ENCODE measurements around the gene CHD6.

The CHD6 gene

GRCh38 chr20:41619360-41620100 lies 1.4 kb upstream of the CHD6 start:
- DNase-seq = no peak

- no peak for DNase-seq
These were observed 682 bp upstream of the CHD6 start for GRCh38 chr20:41618807-41619311.

- DNase-seq = peak; percentile 31
These were observed 897 bp downstream of the CHD6 start for GRCh38 chr20:41617059-41617901.

GRCh38 chr20:41616228-41616627 lies 1.9 kb downstream of the CHD6 start:
- DNase-seq = no peak

- peak; percentile 36 for DNase-seq
These were observed 2.5 kb downstream of the CHD6 start for GRCh38 chr20:41615676-41616075.

DNA sequence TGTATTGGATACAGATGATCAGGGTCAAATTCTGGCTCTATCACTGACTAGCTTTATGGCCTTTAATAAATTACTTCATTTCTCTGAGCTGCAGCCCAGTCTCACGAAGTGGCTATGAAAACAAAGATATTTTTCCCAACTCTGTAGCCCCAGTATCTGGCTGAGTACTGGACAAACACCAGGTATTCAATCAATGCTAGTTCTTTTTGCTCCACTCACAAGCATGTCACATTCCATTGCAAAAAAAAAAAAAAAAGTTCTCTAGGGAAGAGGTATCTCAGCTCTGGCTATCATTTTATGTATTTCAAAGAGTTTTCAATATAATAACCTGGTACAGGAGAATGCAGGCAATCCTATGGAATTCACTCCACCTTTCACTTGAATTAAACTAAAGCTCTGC lies 3.1 kb downstream of the CHD6 start:
- DNase-seq = no peak

DNA sequence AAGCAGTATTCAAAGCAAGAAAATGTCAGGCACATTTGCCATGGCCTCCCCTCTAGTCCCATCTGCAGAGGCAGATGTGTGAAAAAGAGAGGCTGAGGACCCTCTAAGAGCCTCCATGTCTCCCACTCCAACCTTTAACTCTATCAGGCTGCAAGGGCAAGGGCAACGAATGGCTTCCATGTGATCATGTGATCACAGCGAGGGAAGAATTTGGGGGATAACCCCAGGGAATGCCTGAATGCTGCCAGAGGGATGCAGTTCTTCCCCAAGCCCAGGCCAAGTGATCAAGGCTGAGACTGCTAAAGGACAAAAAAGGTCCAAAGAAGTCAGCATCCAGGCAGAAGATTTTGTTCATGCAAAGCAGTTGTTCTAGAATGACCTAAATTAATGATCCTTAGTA lies 4.9 kb downstream of the CHD6 start:
- no peak for DNase-seq

- no peak for DNase-seq
These were observed 8.7 kb downstream of the CHD6 start for GRCh38 chr20:41609474-41609873.

DNA sequence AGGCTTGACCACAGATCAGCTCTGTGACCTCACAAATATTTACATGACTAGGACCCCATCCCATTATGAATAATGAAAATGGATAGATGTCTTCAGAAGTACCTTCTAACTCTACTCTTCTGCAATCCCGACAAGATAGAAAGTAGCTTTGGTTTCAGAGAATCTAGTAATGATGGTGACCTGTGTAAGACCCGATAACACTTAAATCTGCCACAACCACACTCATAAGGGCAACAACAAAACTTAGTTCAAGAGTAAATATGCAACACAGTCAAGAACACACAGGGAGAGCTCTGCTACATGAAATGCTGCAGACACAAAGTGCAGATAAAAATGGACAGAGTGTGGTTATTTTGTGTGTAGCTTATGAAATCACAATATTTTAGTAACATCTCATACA lies 9.6 kb downstream of the CHD6 start:
- DNase-seq = no peak

GRCh38 chr20:41607791-41608190 lies 10.4 kb downstream of the CHD6 start:
- DNase-seq = no peak

GRCh38 chr20:41604002-41604401 lies 14.2 kb downstream of the CHD6 start:
- DNase-seq = no peak

DNA sequence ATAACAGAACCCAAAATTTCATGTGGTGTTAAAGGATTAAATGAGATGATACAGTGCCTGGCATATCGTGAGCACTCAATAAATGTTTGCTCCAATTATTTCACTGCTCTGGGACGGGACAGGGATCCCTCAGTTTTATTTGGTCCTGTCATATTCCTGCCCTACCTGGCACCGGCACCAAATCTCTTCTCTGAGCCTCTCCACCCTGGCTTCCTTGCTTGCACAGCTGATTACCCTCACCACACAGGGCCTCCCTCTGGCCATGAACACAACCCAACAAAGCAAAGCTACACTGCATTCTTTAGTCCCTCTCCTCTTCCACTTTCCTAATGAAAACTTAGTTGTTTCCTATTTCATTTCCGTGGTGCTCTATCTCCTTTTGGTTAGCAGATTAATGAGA lies 16.4 kb downstream of the CHD6 start:
- no peak for DNase-seq

DNA sequence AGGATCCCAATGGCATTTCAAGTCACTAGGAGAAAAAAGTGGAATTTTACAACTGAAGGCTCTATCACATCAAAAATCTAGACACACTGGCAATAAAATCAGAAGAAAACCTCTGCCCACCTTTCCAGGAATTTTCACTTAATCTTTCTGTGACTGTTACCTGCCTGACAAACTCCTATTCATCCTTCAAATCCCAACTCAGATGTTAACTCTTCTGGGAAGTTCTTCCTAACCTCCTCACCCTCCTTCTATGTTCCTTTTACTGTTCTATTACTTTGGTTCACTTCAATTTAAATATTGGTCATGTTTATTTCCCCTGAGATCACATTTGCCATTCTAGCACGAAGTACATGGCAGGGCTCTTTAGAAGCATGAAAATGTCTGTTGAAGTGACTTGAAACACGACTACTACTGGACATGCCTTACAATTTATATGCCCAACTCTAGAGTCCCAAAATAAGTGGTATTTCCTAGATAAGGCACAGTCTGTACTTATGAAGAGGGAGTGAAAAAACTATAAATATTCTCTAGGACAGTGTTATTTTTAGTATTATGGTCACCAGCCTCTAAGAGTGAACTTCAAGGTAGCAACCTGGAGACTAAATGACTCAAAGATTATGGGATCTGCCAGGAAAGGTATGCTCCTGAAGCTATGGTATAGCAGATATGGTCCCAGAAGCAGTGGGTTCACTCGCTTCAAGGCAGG lies 17.1 kb downstream of the CHD6 start:
- no peak for DNase-seq

- peak; percentile 13 for DNase-seq
These were observed 18.5 kb downstream of the CHD6 start for GRCh38 chr20:41599699-41600104.

GRCh38 chr20:41598719-41599118 lies 19.5 kb downstream of the CHD6 start:
- DNase-seq = no peak

DNA sequence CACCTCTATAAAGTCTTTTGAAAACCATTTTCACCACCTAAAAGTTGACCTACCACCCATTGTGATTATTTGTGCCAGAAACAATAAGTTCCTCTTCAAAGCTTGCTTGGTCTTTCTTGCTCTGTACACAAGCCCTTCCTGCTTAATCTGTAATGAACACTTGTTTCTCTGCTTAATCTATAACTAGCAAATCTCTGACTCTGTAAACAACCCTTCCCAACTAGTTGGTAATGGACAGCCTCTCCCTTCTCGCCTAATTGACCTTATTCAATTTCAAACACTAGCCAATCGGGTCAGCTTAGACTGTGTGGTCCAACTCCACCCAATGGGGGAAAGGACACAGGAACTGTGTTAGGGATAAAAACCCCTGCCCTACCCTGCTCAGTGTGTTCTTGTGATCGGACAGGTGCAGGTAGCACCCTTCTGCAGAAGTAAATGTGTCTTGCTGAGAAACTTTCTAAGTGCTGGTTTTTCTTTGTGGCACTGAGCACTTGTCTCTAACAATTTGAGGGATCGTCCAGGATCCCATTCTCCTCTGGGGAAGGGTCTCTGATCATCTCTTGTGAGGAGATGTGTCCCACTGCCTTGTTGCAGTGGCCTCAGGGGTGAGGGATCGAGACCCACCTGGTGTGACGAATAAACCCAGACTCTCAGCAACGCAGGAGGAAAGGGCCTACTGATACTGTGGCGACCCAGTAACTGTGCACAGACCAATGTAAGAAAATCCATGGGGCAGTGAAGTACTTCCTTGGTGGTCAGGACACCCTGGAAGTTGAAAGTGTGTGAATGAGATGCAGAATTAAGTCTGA lies 23.5 kb downstream of the CHD6 start:
- DNase-seq = no peak

DNA sequence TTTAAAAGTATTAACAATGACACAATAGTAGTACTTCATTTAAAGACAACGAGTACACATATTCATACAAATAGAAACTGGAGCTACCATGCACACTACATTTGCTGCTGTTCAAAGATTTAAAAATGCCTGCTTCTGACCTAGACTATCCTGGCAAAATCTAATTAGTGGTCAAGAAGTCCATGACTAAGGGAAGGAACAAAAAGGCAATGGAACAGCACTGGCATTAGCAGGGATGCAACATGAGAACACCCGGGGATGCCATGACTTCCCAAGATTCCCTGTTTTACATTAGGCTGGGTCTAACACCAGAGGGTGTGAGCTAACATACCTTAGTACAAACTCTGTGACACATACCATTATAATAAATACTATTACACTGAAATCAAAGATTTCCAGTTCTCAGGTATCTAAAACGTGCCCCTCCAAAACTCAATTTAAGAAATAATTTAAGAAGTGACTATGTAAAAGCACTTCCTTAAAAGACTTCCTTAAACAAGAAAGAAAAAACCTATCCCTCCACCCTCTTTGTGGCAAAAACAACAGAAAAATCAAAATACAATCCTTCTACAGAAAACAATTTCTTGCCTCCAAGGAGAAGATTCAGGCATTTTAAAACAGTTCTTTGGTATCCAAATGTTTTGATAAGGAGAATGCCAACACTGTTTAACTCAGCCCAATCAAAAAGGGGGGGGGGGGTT lies 25.5 kb downstream of the CHD6 start:
- DNase-seq = no peak

- DNase-seq = no peak
These were observed 30.2 kb downstream of the CHD6 start for GRCh38 chr20:41587956-41588355.

GRCh38 chr20:41587523-41587922 lies 30.7 kb downstream of the CHD6 start:
- DNase-seq = no peak

GRCh38 chr20:41586772-41587171 lies 31.4 kb downstream of the CHD6 start:
- DNase-seq = no peak

DNA sequence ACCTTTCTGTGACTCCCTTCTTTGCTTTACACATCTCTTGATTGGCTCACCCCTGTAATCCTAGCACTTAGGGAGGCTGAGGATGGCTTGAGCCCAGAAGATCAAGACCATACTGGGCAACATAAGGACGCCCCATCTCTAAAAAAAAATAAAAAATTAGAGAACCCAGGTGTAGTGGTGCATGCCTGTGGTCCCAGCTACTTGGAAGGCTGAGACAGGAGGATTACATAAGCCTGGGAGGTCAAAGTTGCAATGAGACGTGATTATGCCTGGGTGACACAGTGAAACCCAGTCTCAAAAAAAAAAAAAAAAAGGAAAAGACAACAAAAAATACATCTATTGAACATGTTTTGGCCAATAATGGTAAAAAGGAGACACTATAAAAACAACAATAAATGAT lies 37.8 kb downstream of the CHD6 start:
- DNase-seq = no peak

All from hematopoietic multipotent progenitor cell treated with erythropoietin and hydrocortisone succinate and interleukin-3 and kit ligand, for 8 days (in vitro differentiated cells).